Ovary (tissue), 3 donors: Measurements from ENCODE around the gene SLC16A11.

ENCODE experiments used
- EP300 ChIP-seq: sonication (generic); formaldehyde crosslinking; IDR thresholded peaks from one replicate; pipeline ENCODE4 v1.6.1; 2017; ENCODE audit warnings: antibody characterized with exemption
- POLR2A ChIP-seq: fragments of 450-650 bp; IDR thresholded peaks from one replicate; pipeline ENCODE4 v1.6.1; 2017; ENCODE audit warnings: antibody characterized with exemption, mild to moderate bottlenecking, moderate library complexity
- TF ChIP-seq, protein P1 (sequence below), 3 donors: fragments of 450-650 bp in 2 of 3; fragments of 200-600 bp in 1 of 3; IDR thresholded peaks; one replicate each; pipeline versions ENCODE4 v1.5.1 to v1.8.0; 2016 to 2022; ENCODE audit warnings: antibody characterized with exemption in 3 of 3, mild to moderate bottlenecking in 1 of 3
- donor health status: DM: no; HTN: no; CAD: no.

DNA sequence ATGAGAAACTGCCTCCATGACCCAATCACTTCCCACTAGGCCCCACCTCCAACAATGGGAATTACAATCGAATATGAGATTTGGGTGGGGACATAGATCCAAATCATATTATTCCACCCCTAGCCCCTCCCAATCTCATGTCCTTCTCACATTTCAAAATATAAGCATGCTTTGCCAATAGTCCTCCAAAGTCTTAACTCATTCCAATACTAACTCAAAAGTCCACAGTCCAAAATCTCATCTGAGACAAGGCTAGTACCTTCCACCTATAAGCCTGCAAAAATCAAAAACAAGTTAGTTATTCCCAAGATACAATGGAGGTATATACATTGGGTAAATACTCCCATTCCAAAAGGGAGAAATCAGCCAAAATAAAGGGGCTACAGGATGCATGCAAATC lies 23.3 kb upstream of the SLC16A11 start:
- TF ChIP-seq, protein P1, sequence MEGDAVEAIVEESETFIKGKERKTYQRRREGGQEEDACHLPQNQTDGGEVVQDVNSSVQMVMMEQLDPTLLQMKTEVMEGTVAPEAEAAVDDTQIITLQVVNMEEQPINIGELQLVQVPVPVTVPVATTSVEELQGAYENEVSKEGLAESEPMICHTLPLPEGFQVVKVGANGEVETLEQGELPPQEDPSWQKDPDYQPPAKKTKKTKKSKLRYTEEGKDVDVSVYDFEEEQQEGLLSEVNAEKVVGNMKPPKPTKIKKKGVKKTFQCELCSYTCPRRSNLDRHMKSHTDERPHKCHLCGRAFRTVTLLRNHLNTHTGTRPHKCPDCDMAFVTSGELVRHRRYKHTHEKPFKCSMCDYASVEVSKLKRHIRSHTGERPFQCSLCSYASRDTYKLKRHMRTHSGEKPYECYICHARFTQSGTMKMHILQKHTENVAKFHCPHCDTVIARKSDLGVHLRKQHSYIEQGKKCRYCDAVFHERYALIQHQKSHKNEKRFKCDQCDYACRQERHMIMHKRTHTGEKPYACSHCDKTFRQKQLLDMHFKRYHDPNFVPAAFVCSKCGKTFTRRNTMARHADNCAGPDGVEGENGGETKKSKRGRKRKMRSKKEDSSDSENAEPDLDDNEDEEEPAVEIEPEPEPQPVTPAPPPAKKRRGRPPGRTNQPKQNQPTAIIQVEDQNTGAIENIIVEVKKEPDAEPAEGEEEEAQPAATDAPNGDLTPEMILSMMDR (IDR thresholded peaks at IDR 0.05): no peak
- TF ChIP-seq POLR2A (no peak), EP300 (no peak)
